ENCODE data around the gene KRT6C.

KRT6C gene

DNA sequence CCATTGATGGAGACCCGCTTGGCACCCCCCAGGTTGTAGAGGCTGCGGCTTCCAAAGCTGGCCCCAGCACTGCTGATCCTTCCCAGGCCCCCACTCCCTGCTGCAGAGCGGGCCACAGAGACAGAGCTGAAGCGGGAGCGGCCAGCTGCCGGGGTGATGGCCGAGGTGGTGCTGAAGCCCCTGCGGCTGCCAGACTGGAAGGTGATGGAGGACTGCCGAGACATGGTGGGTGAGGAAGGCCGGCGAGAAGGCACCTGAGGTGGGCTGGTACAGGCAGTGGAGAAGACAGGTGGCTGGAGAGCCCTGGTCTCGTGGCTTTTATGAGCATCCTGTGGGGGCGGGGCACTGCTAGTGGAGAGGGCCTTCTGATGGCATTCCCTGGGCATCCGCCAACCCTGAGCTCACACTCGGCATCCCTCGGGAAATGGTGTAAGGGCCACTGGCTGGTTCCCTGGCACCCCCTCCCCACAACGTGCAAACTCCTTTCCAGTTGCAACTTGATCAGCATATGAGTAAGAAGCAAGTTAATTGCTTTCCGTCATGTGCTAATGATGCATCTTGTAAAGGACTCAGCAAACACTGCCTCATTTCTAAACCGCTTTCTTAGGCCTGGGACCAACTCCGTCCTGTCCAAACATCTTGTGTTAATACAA lies 39.4 kb downstream of the KRT6C start, which contains the start of gene KRT75:
Gene KRT75, minus strand, starts transcription at position 291 of the 653 bp plus-strand sequence. Its CDS starts 67 bp downstream, at position 224.
- no peak for DNase-seq

DNA sequence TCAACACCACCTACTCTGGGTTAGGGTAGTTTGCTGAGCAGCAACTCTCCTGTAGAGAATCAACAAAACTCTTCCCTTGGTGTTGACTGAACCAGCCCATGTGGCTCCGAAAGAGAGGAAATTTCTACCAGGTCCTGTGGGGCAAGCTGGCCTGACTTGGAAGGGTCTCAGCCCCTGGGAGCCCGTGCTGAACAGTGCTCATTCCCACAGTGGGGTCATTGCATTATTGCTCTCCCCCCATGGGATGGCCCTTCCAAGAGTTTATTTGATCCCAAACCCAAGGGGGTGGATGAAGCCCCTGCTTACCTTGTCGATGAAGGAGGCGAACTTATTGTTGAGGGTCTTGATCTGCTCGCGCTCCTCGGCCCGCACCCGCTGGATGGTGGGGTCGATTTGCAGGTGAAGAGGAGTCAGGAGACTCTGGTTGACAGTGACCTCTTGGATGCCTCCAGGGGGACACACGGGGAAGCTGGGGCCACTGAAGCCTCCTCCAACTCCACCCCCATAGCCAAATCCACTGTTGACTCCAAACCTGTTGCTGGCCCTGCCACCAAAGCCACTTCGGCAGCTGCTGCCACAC lies 40.0 kb downstream of the KRT6C start:
- no peak for DNase-seq

DNA sequence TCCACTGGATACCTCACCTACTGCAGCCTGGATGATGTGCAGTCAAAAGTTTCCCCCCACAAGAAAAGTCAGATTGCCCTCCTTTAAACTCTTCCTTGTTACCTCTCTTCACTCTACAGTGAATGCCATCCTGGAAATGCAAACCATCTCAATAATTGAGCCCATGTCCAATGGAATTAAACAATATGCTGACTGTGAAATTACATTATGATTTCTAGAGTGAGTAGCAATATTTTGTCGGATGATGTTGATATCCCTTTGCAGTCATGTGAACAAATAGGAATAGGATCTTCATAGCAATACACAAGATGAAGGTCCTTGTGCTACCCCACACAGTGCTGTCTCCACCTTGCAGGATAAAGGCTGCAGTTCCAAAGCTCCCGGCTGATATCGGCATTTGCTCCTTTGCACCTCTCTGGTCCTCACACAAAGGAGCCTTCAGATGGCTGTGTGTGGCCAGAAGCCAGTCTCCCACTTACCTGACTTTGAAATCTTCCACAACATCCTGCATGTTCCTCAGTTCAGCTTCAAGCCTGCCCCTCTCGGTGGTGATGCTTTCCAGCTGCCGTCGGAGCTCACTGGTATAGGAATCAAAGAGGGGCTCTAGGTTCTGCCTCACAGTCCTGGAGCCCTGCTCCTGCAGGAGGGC lies 40.9 kb downstream of the KRT6C start:
- DNase-seq, result no peak

DNA sequence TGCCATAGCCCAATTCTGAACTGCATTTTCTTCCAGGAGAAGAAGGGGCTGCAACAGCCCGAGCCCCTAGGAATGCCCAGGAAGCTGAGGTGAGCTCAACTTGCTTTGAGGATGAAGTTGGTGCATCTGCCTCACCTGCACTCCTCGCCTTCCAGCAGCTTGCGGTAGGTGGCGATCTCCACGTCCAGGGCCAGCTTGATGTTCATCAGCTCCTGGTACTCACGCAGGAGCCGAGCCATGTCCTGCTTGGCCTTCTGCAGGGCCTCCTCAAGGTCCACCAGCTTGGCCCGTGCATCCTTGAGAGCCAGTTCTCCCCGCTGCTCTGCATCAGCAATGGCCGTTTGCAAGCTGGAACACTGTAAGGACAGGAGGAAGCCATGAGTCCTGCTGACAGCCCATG lies 45.5 kb downstream of the KRT6C start:
- DNase-seq, result no peak

DNA sequence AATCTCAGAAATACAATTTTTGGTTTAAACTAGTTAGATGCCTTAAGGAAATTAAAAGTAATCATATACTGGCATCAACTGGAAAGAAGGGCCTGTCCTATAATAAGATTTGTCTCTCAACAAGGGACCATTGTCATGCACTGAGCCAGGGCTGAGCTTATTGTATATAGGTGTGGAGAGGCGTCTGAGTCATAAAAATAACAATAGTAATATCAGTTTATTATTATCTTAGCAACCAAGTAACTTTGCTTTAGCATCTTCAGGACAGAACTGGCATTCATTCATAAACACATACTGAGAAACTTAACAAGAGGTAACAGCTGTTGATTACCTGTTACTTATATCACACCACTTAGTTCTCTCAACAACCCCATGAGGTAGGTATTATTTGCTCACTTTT lies 46.5 kb downstream of the KRT6C start:
- no peak for DNase-seq

DNA sequence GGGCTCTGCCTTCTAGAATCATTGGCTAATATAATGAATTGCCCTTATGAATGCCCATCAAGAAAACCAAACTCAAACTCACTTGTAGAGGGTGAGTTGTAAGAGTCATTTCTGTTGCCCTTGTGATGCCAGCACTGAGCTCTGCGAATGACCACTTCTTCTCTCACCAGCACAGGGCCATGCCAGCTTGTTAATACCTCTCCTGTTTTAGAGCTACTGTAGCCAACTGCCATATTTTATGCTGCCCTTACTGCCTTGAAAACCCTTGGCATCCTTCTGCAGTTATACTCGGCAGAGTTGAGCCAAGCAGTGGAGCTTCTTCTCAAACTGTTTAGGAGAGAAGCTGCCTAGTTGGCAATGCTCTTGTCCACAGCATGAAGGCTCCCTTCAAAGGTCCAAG lies 47.6 kb downstream of the KRT6C start:
- no peak for DNase-seq

DNA sequence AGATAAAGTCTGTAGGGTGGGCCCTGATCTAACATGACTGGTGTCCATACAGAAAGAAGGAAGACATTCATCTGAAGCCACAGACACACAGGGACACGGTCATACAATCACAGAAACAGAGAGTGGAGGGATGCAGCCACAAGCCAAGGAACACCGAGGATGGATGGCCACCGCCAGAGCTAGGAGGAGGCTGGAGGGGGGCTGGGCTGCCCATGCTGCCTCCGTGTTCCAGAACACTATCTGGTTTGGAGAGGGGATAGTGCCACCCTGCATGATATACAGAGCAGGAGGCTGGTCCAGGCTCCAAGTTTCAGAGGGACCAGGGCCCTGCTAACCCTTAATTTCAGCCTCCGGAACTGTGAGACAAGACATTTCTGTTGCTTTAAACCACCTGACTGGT lies 48.1 kb downstream of the KRT6C start:
- no peak for DNase-seq

DNA sequence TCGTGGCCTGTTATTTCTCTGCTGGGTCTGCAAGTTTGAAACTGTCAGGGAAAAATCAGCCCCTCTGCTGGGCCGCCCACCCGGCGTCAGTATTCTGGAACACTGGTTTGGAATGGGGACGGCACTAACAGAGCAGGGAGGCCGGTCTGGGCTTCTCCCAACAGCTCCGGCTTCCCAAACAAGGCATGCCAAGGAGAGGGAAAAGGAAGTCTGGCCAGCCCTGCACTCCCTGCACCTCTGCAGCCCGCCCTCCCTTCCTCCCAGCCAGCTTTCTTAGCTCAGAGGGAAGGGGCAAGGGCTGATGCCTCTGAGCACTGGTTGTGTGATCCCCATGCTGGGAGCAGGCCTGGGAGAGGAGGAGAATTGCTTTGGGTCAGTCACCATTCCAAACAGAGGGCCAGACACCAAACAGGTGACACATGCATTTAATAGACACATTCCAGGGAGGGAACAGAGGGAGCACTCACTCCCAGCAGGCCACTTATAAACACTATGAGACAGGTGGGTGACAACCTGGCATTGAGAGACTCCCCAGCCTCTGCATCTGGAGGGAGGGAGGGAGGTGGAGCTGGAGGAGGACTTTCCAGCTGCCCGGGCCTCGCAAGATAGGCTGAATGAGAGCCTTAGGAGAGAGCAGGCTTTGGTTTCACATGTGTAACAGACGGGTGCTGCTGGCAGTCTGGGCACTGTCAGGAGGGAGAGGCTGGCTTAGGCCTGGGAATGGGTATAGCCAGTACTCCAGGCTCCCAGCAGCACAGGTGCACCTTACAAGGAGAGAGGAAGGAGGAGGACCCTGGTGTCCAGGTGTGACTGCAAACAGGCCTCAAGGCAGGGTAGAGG lies 49.7 kb downstream of the KRT6C start:
- no peak for DNase-seq

DNA sequence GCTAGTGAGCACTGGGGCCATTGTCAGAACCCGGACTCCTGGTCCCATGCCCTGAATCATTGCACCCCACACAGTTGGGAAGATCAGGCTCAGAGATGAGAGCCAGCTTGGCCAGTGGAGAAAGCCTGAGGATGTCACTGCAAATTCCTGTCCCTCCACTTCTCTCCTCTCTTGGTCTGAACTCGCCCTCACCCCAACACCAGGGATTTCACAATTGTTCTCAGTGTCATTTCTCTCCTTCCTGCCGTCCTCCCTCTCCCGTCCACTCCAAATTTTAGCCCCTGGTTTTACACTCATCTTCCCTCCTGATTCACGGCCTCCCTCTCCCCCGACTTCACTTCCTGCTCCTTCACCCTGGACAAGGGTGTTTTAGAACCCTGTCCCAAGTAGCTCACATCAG lies 50.6 kb downstream of the KRT6C start:
- no peak for DNase-seq

DNA sequence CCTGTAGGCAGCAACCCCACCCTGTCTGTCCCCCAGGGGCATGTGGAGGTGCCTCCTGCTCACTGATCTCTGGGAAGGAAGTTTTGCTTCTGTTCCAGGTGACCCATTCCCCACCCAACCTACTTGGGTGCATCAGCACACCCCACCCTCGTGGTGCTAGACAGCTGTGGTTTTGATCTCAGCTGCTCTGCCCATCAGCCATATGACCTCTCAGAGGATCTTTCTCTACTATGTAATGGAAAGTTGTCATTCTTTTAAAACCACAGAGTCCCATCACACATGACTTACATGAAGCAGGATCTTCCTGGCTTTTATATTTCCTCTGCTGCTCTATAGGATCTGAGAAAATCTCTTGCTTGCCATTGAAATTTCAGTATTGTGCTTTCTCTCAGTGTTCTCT lies 53.9 kb downstream of the KRT6C start:
- DNase-seq, result no peak

DNA sequence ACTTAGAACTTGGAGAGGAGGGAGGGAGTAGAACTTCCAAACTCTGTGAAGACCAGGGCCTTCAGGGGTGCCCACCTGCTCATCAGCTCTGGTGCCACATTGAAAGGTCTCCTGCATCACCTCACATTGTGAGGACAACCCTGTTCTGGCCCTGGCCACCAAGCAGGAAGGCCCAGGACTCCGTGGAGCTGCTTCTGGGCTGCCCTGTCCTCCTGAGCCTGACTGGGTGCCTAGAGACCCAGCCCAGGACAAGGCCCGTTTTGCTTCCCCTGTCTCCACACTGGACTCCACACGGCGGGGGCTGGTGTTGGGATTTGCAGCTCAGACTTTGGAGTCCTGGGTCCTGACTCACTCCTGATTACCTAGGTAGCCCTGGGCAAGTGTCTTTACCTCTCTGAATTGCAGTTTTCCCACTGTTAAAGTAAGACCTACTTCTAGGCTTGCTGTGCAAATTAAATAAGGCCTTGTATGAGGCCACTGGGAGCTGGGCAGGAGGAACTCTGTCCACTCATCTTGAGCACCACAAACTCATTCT lies 55.0 kb downstream of the KRT6C start:
- no peak for DNase-seq
